HG03196 (cell line): ENCODE data around the gene SLX1A.
"Not testable (repeated sequence)": the region's sequence is repeated elsewhere in the genome, so short reads cannot be mapped to it uniquely, and the experiment has no call there.

Source experiments
- ATAC-seq: cut with Tn5 transposase; IDR thresholded peaks from one replicate; pipeline ENCODE4 v1.9.1; 2021; ENCODE audit not compliant: unreplicated experiment

Gene SLX1A

DNA sequence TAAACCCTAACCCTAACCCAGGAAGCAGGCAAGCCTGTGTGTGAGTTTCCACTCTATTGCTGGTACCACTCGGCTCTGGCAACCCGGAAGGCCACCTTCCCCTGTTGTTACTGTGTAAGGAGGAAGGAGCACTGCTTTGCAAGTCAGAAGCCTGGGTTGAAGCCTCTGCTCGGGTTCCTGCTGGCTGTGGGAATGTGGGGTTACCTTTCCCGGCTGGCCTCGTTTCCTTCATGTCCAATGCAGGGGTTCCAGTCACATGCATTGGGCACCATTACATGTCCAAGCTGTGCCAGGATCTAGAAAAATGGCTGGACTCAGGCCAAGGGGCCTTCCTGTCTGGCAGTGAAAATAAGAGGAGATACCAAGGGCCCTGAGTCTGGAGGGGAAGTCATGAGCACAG, 23.4 kb downstream of the SLX1A start:
- not testable (repeated sequence) for ATAC-seq
